Measurements from ENCODE around the gene UGT1A5. TPM values are rescaled to one million over a fixed set of nuclear protein-coding genes. Genes with fewer than 3 reads are reported as not detected.

Gene UGT1A5
- total and polyA plus RNA-seq, 2 of the 13 experiments (the other 11 are each of a cell fraction or from before 2014, with no cell fraction given) = not detected

GRCh38 chr2:233736868-233737653 lies 24.4 kb downstream of the UGT1A5 start (continued):
- TF ChIP-seq ATF5 (CRISPR knock-in tag; IDR thresholded peaks at IDR 0.05; ENCODE audit: low read depth) (0 out of 2 replicates have a peak, but pooled peaks have one; percentile 29), AHR (CRISPR knock-in tag; IDR thresholded peaks at IDR 0.05) (0 out of 2 replicates have a peak, but pooled peaks have one; percentile 60), ZNF318 (CRISPR knock-in tag; IDR thresholded peaks at IDR 0.05) (peak; percentile 63; the same call in 1 of the 2 replicates), ZKSCAN8 (CRISPR knock-in tag; IDR thresholded peaks at IDR 0.05; ENCODE audit: borderline replicate concordance) (0 out of 2 replicates have a peak, but pooled peaks have one; percentile 23), ZNF124 (CRISPR knock-in tag; IDR thresholded peaks at IDR 0.05) (0 out of 2 replicates have a peak, but pooled peaks have one; percentile 21), YEATS2 (CRISPR knock-in tag; IDR thresholded peaks at IDR 0.05; ENCODE audit: borderline replicate concordance) (0 out of 2 replicates have a peak, but pooled peaks have one; percentile 20), GZF1 (CRISPR knock-in tag; IDR thresholded peaks at IDR 0.05) (peak; percentile 58; the same call in 1 of the 2 replicates), NR2C2 (CRISPR knock-in tag; IDR thresholded peaks at IDR 0.05; ENCODE audit: borderline replicate concordance) (0 out of 2 replicates have a peak, but pooled peaks have one; percentile 43), SP4 (CRISPR knock-in tag; IDR thresholded peaks at IDR 0.05) (peak; percentile 55; the same call in 1 of the 2 replicates), ZNF724P (CRISPR knock-in tag; IDR thresholded peaks at IDR 0.05; ENCODE audit: borderline replicate concordance) (peak; percentile 81; the same call in 1 of the 2 replicates), MIXL1 (CRISPR knock-in tag; IDR thresholded peaks at IDR 0.05) (peak; percentile 21; the same call in 1 of the 2 replicates), ZFP36L1 (CRISPR knock-in tag; IDR thresholded peaks at IDR 0.05) (peak; percentile 60), TBX2 (CRISPR knock-in tag; IDR thresholded peaks at IDR 0.05; ENCODE audit: borderline replicate concordance) (peak; percentile 60; the same call in 1 of the 2 replicates), ZNF383 (CRISPR knock-in tag; IDR thresholded peaks at IDR 0.05; ENCODE audit: borderline replicate concordance) (0 out of 2 replicates have a peak, but pooled peaks have one; percentile 17), ZSCAN21 (CRISPR knock-in tag; IDR thresholded peaks at IDR 0.05; ENCODE audit: borderline replicate concordance) (peak; percentile 71; the same call in 1 of the 2 replicates), ZNF563 (CRISPR knock-in tag; IDR thresholded peaks at IDR 0.05) (peak; percentile 89)
- TF ChIP-seq, protein P1, sequence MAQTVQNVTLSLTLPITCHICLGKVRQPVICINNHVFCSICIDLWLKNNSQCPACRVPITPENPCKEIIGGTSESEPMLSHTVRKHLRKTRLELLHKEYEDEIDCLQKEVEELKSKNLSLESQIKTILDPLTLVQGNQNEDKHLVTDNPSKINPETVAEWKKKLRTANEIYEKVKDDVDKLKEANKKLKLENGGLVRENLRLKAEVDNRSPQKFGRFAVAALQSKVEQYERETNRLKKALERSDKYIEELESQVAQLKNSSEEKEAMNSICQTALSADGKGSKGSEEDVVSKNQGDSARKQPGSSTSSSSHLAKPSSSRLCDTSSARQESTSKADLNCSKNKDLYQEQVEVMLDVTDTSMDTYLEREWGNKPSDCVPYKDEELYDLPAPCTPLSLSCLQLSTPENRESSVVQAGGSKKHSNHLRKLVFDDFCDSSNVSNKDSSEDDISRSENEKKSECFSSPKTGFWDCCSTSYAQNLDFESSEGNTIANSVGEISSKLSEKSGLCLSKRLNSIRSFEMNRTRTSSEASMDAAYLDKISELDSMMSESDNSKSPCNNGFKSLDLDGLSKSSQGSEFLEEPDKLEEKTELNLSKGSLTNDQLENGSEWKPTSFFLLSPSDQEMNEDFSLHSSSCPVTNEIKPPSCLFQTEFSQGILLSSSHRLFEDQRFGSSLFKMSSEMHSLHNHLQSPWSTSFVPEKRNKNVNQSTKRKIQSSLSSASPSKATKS (CRISPR knock-in tag; IDR thresholded peaks at IDR 0.05) = peak; percentile 8; the same call in 1 of the 2 replicates

All from HepG2 (cell line).